GM18868 (cell line): Measurements from ENCODE around the gene RPS10.
"Not testable (repeated sequence)": the region's sequence is repeated elsewhere in the genome, so short reads cannot be mapped to it uniquely, and the experiment has no call there.

Source experiments
- ATAC-seq: cut with Tn5 transposase; IDR thresholded peaks from one replicate; pipeline ENCODE4 v1.9.1; 2021; ENCODE audit warnings: mild to moderate bottlenecking, moderate library complexity; ENCODE audit not compliant: unreplicated experiment

Gene RPS10

GRCh38 chr6:34393191-34393965 lies 32.5 kb downstream of the RPS10 start:
- no peak for ATAC-seq

GRCh38 chr6:34392497-34393190 lies 33.2 kb downstream of the RPS10 start, which contains the start of gene NUDT3:
NUDT3 (minus strand) TSS chr6:34392669; CDS start chr6:34392362, 307 bp downstream.
- peak; percentile 79 for ATAC-seq

GRCh38 chr6:34391786-34392496 lies 33.9 kb downstream of the RPS10 start:
- ATAC-seq, result peak; percentile 30

- no peak for ATAC-seq
Measured at GRCh38 chr6:34391473-34391785, 34.4 kb downstream of the RPS10 start.

GRCh38 chr6:34390531-34391472 lies 35.1 kb downstream of the RPS10 start:
- ATAC-seq, result no peak

GRCh38 chr6:34389034-34389433 lies 36.8 kb downstream of the RPS10 start:
- ATAC-seq, result no peak

GRCh38 chr6:34388421-34388820 lies 37.4 kb downstream of the RPS10 start:
- no peak for ATAC-seq

- ATAC-seq, result no peak
Measured at GRCh38 chr6:34386316-34387137, 39.3 kb downstream of the RPS10 start.

GRCh38 chr6:34385793-34386195 lies 40.1 kb downstream of the RPS10 start:
- no peak for ATAC-seq

- ATAC-seq, result no peak
Measured at GRCh38 chr6:34384321-34385153, 41.3 kb downstream of the RPS10 start.

- no peak for ATAC-seq
Measured at GRCh38 chr6:34383656-34384320, 42.1 kb downstream of the RPS10 start.

GRCh38 chr6:34383161-34383631 lies 42.7 kb downstream of the RPS10 start:
- ATAC-seq, result no peak

GRCh38 chr6:34381081-34381480 lies 44.8 kb downstream of the RPS10 start:
- ATAC-seq, result no peak

- ATAC-seq, result no peak
Measured at GRCh38 chr6:34378470-34378869, 47.4 kb downstream of the RPS10 start.

- no peak for ATAC-seq
Measured at GRCh38 chr6:34377984-34378383, 47.9 kb downstream of the RPS10 start.

GRCh38 chr6:34377571-34377970 lies 48.3 kb downstream of the RPS10 start:
- not testable (repeated sequence) for ATAC-seq

GRCh38 chr6:34375833-34376232 lies 50.0 kb downstream of the RPS10 start:
- ATAC-seq, result no peak

- no peak for ATAC-seq
Measured at GRCh38 chr6:34374508-34374907, 51.4 kb downstream of the RPS10 start.
